HG02884 (cell line): ENCODE data around the gene NAXE.
"Not testable (repeated sequence)": the region's sequence is repeated elsewhere in the genome, so short reads cannot be mapped to it uniquely, and the experiment has no call there.

Experiments
- ATAC-seq: cut with Tn5 transposase; IDR thresholded peaks from one replicate; pipeline ENCODE4 v1.9.1; 2021; ENCODE audit warnings: mild to moderate bottlenecking, moderate library complexity; ENCODE audit not compliant: unreplicated experiment

Gene NAXE

GRCh38 chr1:156592158-156592909, 758 bp downstream of the NAXE start:
- ATAC-seq = no peak

- no peak for ATAC-seq
Measured at GRCh38 chr1:156592910-156593660, 1.5 kb downstream of the NAXE start.

- no peak for ATAC-seq
Measured at GRCh38 chr1:156593661-156593989, 2.0 kb downstream of the NAXE start.

GRCh38 chr1:156594190-156594589, 2.6 kb downstream of the NAXE start:
- ATAC-seq = no peak

GRCh38 chr1:156595016-156595415, 3.4 kb downstream of the NAXE start:
- no peak for ATAC-seq

GRCh38 chr1:156596426-156596825, 4.8 kb downstream of the NAXE start:
- no peak for ATAC-seq

- ATAC-seq = no peak
Measured at GRCh38 chr1:156598125-156598524, 6.5 kb downstream of the NAXE start.

GRCh38 chr1:156598731-156599432, 7.3 kb downstream of the NAXE start:
- ATAC-seq = no peak

GRCh38 chr1:156599811-156600210, 8.2 kb downstream of the NAXE start:
- ATAC-seq = no peak

- ATAC-seq = no peak
Measured at GRCh38 chr1:156600733-156601121, 9.2 kb downstream of the NAXE start.

- ATAC-seq = no peak
Measured at GRCh38 chr1:156601122-156601830, 9.7 kb downstream of the NAXE start, which contains the start of gene GPATCH4. TSS of gene GPATCH4 (minus strand) at chr1:156601479.

GRCh38 chr1:156601892-156602291, 10.3 kb downstream of the NAXE start:
- ATAC-seq = no peak

GRCh38 chr1:156602557-156602993, 11.0 kb downstream of the NAXE start:
- ATAC-seq = no peak

- not testable (repeated sequence) for ATAC-seq
Measured at GRCh38 chr1:156607344-156607743, 15.8 kb downstream of the NAXE start.

- no peak for ATAC-seq
Measured at GRCh38 chr1:156608036-156608674, 16.6 kb downstream of the NAXE start.

- ATAC-seq = no peak
Measured at GRCh38 chr1:156608981-156609380, 17.4 kb downstream of the NAXE start.

GRCh38 chr1:156610072-156610471, 18.5 kb downstream of the NAXE start:
- not testable (repeated sequence) for ATAC-seq

- ATAC-seq = no peak
Measured at GRCh38 chr1:156612666-156613065, 21.1 kb downstream of the NAXE start.

- ATAC-seq = no peak
Measured at GRCh38 chr1:156615946-156616345, 24.4 kb downstream of the NAXE start.

GRCh38 chr1:156616463-156616862, 24.9 kb downstream of the NAXE start:
- ATAC-seq = no peak
